GM18502 (cell line): ENCODE results near the gene GLIS1.
"Not testable (repeated sequence)": the region's sequence is repeated elsewhere in the genome, so short reads cannot be mapped to it uniquely, and the experiment has no call there.

Source experiments
- ATAC-seq: cut with Tn5 transposase; IDR thresholded peaks from one replicate; pipeline ENCODE4 v1.9.1; 2021; ENCODE audit warnings: mild to moderate bottlenecking; ENCODE audit not compliant: unreplicated experiment, poor library complexity

Gene GLIS1

DNA sequence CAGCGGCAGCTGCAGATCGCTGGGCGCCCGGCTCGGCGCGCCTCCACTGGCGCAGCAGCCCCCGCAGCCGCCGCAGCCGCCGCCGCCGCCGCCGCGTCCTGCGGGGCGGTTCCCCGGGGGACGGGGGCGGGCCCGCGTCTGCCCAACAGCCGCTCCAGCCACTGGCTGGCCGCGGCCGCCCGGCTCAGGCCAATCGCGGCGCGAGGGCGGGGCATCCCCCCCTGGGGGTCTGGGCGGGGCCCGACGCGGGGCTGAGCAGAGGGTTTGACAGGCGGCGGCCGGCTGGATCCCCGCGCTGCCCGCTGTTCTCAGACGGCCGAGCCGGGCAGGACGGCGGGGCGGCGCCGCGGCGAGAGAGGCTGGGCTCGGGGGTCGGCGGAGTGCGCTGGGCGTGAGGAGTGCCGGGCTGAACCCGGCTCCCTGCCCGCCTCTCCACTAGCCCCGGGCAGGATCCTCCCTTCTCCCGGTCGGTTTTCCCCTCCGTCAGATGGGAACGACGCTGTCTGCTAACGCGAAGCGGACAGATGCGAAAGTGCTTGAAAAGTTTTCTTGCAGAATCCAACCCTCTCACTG is at the start of gene GLIS1:
Gene GLIS1 (minus strand): TSS at position 56 of the 573 bp plus-strand sequence. CDS start 1,100 bp downstream, outside the sequence.
- ATAC-seq, result peak; percentile 93

- no peak for ATAC-seq
Measured at GRCh38 chr1:53787655-53788054, 48.7 kb upstream of the GLIS1 start.

GRCh38 chr1:53783056-53783455 is 44.1 kb upstream of the GLIS1 start:
- no peak for ATAC-seq

DNA sequence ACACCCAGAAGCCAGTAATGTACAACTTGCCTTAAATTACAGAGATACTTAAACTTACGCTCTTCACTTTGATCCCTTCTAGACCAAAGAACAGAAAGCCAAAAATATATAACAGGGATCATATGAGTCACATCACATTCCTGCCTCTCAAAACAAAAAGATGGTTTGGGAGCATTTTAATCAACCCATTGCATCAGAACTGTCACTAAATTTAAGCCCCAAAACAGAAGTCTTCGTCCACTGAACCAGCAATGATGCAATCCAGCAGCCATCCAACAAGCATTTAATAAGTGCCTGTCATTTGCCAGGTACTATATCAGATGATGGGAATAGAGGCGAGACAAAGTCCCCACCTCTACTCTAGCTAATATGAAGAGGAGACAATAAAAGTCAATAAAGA is 42.7 kb upstream of the GLIS1 start:
- ATAC-seq, result no peak

- ATAC-seq, result no peak
Measured at GRCh38 chr1:53777272-53777671, 38.3 kb upstream of the GLIS1 start.

GRCh38 chr1:53771648-53772047 is 32.7 kb upstream of the GLIS1 start:
- ATAC-seq, result no peak

GRCh38 chr1:53769780-53770179 is 30.8 kb upstream of the GLIS1 start:
- ATAC-seq, result no peak

GRCh38 chr1:53769184-53769583 is 30.2 kb upstream of the GLIS1 start:
- no peak for ATAC-seq

DNA sequence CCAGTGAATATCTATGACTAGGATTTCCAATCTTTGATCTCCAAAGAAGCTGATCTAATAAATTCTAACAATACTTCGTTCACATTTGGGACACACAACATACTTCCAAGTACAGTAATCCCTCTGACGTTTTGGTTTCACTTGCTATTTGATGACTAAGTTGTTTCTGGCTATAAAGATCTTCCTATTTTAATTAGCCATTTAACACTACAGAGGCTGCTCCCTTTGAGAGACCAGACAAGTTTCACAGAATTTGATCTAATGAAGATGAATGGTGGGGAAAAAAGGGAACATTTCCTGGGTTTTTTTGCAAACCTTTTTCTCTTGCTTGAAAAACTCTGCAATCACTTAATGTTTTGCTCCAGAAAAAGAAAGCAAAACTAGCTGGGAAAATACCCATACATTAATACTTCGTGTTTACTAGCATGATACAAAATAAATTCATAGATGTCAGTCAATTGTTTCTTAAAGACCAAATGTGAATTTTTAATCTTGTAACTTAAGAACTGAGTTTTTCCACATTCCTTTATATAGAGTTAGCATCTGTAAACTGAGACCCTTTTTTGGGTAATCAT is 28.0 kb upstream of the GLIS1 start:
- no peak for ATAC-seq

GRCh38 chr1:53766194-53766742 is 27.3 kb upstream of the GLIS1 start:
- ATAC-seq, result no peak

DNA sequence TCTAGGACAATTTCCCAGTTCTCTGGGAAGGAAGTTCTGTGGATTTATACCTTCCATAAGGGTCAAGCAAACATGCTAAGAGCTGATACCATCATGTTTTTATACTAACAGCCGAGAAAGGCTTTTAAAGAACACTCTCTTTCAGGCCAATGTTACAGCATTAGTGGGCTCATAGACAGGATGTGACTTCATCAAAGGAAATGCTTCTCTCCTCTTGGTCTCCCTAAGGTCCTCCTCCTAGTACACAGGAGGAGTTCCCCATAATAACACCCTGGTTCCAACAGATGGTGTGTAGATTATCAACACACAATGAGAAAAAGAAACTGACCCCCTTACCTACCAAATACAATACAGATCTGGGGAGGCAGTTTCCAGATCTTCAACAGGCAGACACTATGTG is 26.7 kb upstream of the GLIS1 start:
- no peak for ATAC-seq

- no peak for ATAC-seq
Measured at GRCh38 chr1:53763911-53764310, 24.9 kb upstream of the GLIS1 start.

DNA sequence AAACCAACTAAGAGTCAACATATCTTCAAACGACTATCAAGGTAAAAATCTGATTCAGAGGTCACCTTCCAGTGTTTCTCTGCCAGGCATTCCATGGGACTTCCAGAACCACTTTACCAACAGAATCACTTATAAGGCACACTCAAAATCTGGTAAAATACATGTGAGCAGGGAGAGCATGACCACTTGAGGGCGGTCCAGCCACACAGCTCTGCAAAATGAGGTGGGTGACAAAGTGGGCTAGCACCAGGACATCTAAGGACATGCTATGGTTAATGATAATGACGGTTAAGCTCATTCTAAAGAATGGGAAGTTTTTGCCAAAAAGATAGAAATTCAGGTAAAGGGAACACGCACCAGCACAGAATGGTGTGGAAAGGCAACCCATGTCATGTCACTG is 24.5 kb upstream of the GLIS1 start:
- ATAC-seq, result no peak

DNA sequence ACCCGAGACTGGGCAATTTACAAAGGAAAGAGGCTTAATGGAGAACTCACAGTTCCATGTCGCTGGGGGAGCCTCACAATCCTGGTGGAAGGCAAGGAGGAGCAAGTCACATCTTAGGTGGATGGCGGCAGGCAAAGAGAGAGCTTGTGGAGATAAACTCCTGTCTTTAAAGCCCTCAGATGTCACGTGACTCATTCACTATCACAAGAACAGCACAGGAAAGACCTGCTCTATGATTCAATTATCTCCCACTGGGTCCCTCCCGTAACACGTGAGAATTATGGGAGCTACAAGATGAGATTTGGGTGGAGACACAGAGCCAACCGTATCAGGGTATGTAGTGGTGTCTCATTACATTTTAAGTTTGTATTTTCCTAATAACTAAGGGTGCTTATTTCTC is 21.5 kb upstream of the GLIS1 start:
- ATAC-seq, result not testable (repeated sequence)

- ATAC-seq, result no peak
Measured at GRCh38 chr1:53755874-53756273, 16.9 kb upstream of the GLIS1 start.

- no peak for ATAC-seq
Measured at GRCh38 chr1:53754484-53755312, 15.7 kb upstream of the GLIS1 start.

DNA sequence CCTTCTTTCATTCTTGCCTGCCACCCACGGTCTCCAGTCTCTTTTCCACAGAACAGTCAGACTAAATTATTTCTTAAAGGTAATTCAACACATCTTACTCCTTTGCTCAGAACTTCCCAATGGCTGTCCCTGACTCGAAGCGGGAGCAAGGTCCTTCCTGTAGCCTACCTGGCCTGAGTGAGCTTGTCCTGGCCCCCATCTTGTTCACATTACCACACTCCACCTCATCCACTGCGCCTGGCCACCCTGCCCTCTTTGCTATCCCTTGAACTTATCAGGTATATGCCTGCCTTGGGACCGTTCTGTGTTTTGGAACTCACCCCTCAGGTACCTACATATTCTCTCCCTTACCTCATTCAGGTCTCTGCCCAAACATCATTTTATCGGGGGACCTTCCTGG is 13.3 kb upstream of the GLIS1 start:
- no peak for ATAC-seq

GRCh38 chr1:53747841-53748240 is 8.9 kb upstream of the GLIS1 start:
- no peak for ATAC-seq

GRCh38 chr1:53740621-53741105 is 1.7 kb upstream of the GLIS1 start:
- ATAC-seq, result no peak

GRCh38 chr1:53738205-53739108 is 507 bp downstream of the GLIS1 start:
- ATAC-seq, result no peak
